NCI-H1930 (cell line): ENCODE results near the gene WNT8A.

Experiments used
- DNase-seq, 2 experiments: peaks; one replicate each; lab custom pipeline; 2025; lab: John Stamatoyannopoulos, UW

The WNT8A gene

GRCh38 chr5:138140268-138140667, 56.4 kb downstream of the WNT8A start:
- no peak for DNase-seq
